Stimulated activated CD8-positive, alpha-beta memory T cell treated with anti-CD3 and anti-CD28 coated beads, Interleukin-4, amount 100 ng/mL, for 1 hour (primary cell): ENCODE data around the gene MAEA.

Source experiments
- DNase-seq, 2 donors: peaks; one replicate each; pipeline ENCODE4 v3.0.0-alpha.2; 2020; ENCODE audit warnings: low read depth in 2 of 2, low spot score in 1 of 2

Gene MAEA

DNA sequence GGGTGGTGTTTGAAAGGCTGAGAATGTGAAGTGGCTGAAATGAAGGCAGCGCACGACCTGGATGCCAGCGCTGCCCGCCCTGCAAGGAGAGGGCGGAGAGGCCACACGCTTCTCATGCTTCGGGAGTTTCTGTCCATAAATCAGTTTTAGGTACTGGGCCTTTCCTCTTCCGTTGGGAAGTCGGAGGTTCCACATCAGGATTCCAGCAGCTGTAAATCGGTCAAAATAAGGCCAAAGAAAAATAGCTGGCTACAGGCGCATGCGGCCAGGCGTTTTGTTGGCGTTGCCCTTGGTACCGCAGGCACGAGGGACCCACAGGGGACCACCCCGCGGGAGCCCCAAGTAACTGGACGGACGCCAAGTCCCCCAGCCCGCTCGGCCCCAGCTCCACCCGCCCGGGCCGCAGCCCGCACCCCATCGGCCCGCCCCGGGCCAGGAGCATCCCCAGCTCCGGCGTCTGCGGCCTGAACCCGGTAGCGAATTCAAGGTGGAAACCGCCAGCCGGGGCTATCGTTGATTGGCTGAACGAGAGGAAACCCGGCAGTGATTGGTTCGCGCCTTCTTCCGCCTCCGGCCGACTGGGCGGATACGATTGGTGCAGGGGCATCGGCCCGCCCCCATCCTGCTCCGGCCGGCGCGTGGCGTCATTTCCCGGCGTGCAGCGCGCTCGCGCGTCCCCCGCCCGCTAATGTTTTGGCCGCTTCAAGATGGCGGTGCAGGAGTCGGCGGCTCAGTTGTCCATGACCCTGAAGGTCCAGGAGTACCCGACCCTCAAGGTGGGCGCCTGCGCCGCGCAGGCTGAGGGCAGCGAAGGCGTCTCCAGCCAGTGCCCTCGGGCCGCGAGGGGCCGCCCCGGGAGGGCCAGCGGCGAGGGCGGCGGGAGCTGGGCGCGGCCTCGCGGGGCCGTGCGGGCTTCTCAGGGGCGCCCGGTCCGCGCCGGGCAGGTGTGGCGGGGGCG is at the start of gene MAEA:
Gene MAEA, plus strand, starts transcription at position 685 of the 958 bp plus-strand sequence. Its CDS starts 23 bp downstream, at position 708.
- DNase-seq: peak; percentile 89 to 95

- no peak for DNase-seq
Measured at GRCh38 chr4:1239950-1240307, 49.8 kb upstream of the MAEA start.

- DNase-seq: no peak
Measured at GRCh38 chr4:1240721-1241465, 48.8 kb upstream of the MAEA start.

DNA sequence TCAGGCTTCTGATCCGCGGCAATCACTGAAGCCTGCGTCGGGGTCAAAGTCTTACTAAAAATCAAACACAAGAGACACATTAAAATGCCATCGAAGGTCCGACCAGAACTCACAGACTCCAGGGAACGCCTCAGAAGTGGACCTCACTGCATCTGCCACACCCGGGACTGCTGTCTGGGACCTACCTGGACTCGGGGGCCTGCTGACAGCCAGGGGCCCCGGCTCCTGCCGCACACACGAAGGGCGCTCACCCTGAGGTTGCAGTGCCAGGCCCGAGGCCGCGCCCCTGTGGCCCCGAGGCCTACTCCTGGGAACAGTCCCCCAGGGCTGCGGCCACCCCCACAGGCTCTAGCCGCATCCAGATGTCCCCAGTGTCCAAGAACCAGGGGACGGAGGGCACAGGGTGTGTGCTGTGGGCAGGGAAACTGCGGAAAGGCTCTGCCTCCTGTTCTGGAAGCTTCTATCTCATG is 48.2 kb upstream of the MAEA start:
- DNase-seq: no peak

- DNase-seq: no peak
Measured at GRCh38 chr4:1241936-1242505, 47.7 kb upstream of the MAEA start.

- no peak for DNase-seq
Measured at GRCh38 chr4:1242506-1243450, 46.9 kb upstream of the MAEA start.

GRCh38 chr4:1243451-1244080 is 46.1 kb upstream of the MAEA start:
- no peak for DNase-seq

DNA sequence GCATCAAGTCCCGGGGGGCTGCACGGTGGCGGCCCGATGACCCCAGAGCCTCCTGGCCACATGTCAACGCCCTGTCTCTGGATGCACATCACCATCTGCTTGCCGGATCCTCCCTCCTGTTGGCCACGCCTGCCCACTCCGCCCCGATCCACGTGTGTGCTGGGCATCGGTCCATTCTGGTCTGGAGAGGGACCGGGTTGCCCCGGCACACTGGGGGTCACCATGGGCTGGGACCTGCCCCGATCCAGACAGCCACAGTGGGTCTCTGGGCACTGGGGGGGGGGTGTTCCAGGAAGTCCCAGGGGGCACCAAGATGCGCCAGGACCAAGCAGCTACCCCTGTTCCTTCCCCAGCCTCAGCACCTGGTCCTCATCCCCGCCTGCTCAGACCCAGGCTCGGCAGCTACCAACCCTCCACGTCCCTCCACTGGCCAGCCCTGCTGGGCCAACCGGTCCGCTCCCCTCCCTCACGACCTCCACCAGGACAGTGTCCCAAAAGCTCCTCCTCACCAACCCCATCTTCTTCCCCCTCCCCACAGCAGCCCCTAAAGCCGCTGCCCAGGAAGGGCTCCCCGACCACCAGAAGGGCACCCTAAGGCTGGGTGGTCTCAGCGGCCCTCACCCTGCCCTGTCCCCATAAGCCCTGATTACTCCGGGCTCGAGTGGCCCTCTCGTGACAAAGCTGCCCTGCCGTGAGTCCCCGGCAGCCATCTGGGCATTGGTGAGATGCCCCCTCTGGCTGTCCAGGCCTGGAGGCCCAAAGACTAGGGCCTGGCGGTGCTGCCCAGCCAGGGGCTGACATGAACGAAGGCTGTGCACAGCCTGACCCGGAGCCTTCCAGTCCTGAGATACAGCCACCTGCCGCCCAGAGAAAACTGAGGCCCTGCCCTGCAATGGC is 45.4 kb upstream of the MAEA start:
- no peak for DNase-seq

- DNase-seq: no peak
Measured at GRCh38 chr4:1244978-1245471, 44.7 kb upstream of the MAEA start.

GRCh38 chr4:1245481-1246051 is 44.1 kb upstream of the MAEA start:
- DNase-seq: no peak

GRCh38 chr4:1246111-1246881 is 43.4 kb upstream of the MAEA start:
- no peak for DNase-seq

DNA sequence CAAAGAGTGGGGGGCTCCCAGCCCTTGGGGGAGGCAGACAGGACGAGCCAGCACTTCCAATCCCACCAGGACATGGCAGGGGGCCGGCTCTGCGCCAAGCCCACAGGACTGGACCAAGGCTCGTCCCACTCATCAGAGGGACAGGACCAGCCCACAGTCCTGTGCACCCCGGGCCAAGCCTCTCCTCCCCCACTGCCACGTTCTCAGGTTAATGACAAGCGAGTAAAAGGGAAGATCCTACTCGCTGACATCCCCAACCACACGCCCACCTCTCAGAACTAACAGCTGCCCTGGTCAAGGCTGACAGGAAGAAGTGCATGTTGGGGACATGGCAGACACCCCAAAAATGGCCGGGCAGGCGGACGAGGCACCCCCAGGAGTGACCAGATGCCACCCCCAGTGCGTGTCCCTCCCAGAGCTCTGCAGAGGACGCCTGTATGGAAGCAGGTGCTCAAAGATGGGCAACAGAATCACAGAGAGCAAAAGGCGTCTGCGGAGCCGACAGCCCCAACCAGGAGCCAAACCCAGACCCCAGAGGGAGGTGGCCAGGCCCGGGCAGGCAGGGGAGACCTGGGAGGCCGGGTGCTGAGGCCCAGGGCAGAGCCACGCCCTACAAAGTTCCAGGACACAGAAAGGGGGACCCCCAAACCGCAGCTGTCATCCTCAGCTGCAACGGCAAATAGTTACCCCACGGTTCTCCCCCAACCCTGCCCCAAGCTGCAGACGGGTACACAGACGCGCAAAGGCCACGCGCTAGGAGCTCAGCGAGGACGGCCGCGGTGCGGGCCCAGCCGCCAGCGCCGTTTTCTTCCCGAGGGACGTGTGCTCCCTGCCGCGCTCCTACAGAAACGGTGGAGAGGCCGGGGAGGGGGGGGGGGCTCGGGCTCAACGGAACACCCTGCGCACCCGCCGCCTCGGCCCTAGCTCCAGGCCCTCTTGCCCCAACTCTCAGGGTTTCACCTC is 42.5 kb upstream of the MAEA start:
- no peak for DNase-seq

- DNase-seq: no peak
Measured at GRCh38 chr4:1247864-1248244, 41.8 kb upstream of the MAEA start.

- peak; percentile 64 to 70 for DNase-seq
Measured at GRCh38 chr4:1248245-1249147, 41.2 kb upstream of the MAEA start, which contains the start of gene CTBP1. Gene CTBP1, minus strand, starts transcription at chr4:1249130. Its CDS starts 7,799 bp downstream, at chr4:1241331.

DNA sequence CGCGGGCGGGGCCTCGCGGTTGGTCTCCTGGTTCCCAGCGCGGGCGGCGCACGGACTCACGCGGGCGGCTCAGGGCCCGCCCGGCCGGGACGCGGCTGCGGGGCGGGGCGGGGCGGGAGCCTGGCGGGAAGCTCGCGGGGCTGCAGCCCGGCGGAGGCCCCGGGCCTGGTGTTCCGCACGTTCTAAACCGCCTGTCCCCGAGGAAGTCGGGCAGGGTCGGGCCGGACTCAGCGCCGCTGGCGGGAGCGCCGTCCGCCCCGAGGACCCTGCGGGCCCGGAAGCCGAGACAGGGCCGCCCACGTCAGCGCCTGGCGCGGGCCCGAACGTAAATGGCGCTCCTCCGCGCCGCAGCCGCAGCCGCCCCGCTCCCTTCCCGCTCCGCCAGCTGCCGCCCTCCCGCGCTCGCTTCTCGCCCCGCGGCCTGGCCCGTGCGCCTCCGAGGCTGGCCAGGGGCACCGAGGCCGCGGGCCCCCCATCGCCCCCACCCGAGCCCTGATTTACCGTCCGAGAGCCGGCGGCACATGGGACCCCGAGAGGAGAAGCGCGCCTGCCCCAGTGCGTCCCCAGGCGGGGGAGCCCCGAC is 40.5 kb upstream of the MAEA start:
- DNase-seq: peak; percentile 68 to 72
